ENCODE results near the gene NFE2. TPM values are rescaled to one million over a fixed set of nuclear protein-coding genes. Genes with fewer than 3 reads are reported as not detected.

The NFE2 gene
- total RNA-seq: 0.63 TPM in 1 of 2 replicates, not detected in the other

DNA sequence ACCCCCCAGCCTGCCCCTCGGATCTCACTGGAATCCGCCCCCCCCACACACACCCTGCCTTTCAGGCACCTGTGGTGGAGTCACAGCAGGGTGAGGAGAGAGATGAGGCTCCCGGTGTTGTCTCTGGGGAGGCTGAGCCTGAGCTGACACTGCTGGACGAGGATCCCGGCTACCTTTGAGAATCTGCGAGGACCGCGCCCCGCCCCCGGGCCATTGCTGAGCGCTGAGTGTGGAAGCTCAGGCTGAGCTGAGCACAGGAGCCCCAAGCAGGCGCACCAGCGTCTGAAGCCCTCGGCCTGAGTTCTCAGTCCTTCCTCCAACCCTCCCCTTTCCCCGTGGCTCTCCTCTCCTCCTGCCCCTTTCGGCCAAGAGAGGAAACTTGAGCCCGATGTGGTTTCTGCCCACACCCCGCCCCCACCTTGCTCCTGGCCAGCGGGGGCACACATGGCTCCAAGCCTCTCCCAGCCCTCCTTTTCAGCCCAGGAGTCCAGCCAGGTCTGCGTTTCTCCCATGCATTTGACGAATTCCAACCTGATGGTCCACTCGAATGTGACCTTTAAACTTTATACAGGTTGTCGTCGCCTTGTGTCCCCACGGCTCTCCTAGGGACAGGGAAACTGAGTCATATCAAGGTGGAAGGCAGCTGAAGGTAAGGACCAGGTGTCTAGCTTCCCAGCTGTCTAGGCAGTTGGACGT is at the start of gene NFE2:
Gene NFE2 (minus strand): TSS at position 284 of the 696 bp plus-strand sequence. CDS start 5,767 bp downstream, outside the sequence.

GRCh38 chr12:54324617-54325441 is 24.0 kb upstream of the NFE2 start, which contains the start of gene COPZ1:
TSS of gene COPZ1 (plus strand) at chr12:54325131. CDS start at chr12:54325164, 33 bp downstream.

GRCh38 chr12:54280468-54281260 is 20.2 kb downstream of the NFE2 start, which contains the start of gene HNRNPA1:
TSS of gene HNRNPA1 (plus strand) at chr12:54280726. CDS start at chr12:54280808, 82 bp downstream.

GRCh38 chr12:54279632-54280467 is 21.0 kb downstream of the NFE2 start, which contains the start of gene CBX5:
TSS of gene CBX5 (minus strand) at chr12:54280122. CDS start at chr12:54257650, 22,472 bp downstream.

Other genes with a start within 250 kb of the NFE2 start
- 2.3 and 2.8 TPM in 2 replicates for gene HOXC4, start 247.2 kb downstream of the NFE2 start, total RNA-seq
- gene SMUG1, start 112.0 kb downstream of the NFE2 start, total RNA-seq: 31.6 and 45.0 TPM in 2 replicates
- gene CBX5, start 20.9 kb downstream of the NFE2 start, total RNA-seq: 44.6 and 73.7 TPM in 2 replicates
- gene HNRNPA1, start 20.3 kb downstream of the NFE2 start, total RNA-seq: 330 and 435 TPM in 2 replicates
- gene COPZ1, start 24.1 kb upstream of the NFE2 start, total RNA-seq: 78.7 and 94.2 TPM in 2 replicates
- gene GPR84, start 63.5 kb upstream of the NFE2 start, total RNA-seq: not detected in 2 replicates
- 5.9 and 11.5 TPM in 2 replicates for gene ZNF385A, start 83.7 kb upstream of the NFE2 start, total RNA-seq
- gene ITGA5, start 118.3 kb upstream of the NFE2 start, total RNA-seq: 141 and 228 TPM in 2 replicates
- not detected in 2 replicates for gene GTSF1, start 172.6 kb upstream of the NFE2 start, total RNA-seq
- gene NCKAP1L, start 196.7 kb upstream of the NFE2 start, total RNA-seq: under 0.01 and 0.16 TPM in 2 replicates
- under 0.01 and 1.9 TPM in 2 replicates for gene PDE1B, start 248.6 kb upstream of the NFE2 start, total RNA-seq